Osteoblast (primary cell): Measurements from ENCODE around the gene ADGRL2. TPM values are rescaled to one million over a fixed set of nuclear protein-coding genes. Genes with fewer than 3 reads are reported as not detected.

Experiments used
- DNase-seq: peaks from one replicate; pipeline ENCODE4 v3.0.0; 2011; ENCODE audit warnings: low spot score, mixed read lengths; ENCODE audit not compliant: insufficient read length; ENCODE audit errors: missing footprints
- H2AFZ ChIP-seq: 2 replicates; pipeline ENCODE4 v1.6.0; 2011; ENCODE audit warnings: mild to moderate bottlenecking, low read length
- H3K27ac ChIP-seq: 2 replicates; pipeline ENCODE4 v1.5.1; 2011; ENCODE audit warnings: mild to moderate bottlenecking, low read depth, low read length, moderate library complexity
- H3K27me3 ChIP-seq: 2 replicates; pipeline ENCODE4 v1.6.0; 2012; ENCODE audit warnings: mild to moderate bottlenecking, control low read depth, inconsistent platforms, low read length, moderate library complexity; ENCODE audit not compliant: insufficient read depth
- H3K36me3 ChIP-seq: 2 replicates; pipeline ENCODE4 v1.5.1; 2011; ENCODE audit warnings: mild to moderate bottlenecking, low read length, control low read depth, moderate library complexity; ENCODE audit not compliant: insufficient read depth
- H3K4me1 ChIP-seq: 2 replicates; pipeline ENCODE4 v1.5.1; 2011; ENCODE audit warnings: mild to moderate bottlenecking, low read length, control low read depth, moderate library complexity; ENCODE audit not compliant: insufficient read depth
- H3K4me2 ChIP-seq: 2 replicates; pipeline ENCODE4 v1.6.0; 2011; ENCODE audit warnings: mild to moderate bottlenecking, low read length; ENCODE audit not compliant: insufficient read depth
- H3K4me3 ChIP-seq: fragments of 200-600 bp; sonication (generic); 3 replicates; pipeline ENCODE4 v1.5.1; 2012; ENCODE audit warnings: mild to moderate bottlenecking, low read length, inconsistent platforms; ENCODE audit not compliant: insufficient read depth
- H3K79me2 ChIP-seq: 2 replicates; pipeline ENCODE4 v1.6.0; 2012; ENCODE audit warnings: mild to moderate bottlenecking, low read length, control low read depth, inconsistent platforms; ENCODE audit not compliant: insufficient read depth
- H3K9me3 ChIP-seq: 2 replicates; pipeline ENCODE4 v1.5.1; 2011; ENCODE audit warnings: low read depth, low read length, control low read depth
- H4K20me1 ChIP-seq: 2 replicates; pipeline ENCODE4 v1.6.0; 2012; ENCODE audit warnings: mild to moderate bottlenecking, low read length, control low read depth; ENCODE audit not compliant: insufficient read depth
- total RNA-seq: library from RNA; depleted of rRNA; stranded (reverse); fragments of >200 nt; gene quantifications from 2 replicates; pipeline ENCODE4 v1.2.3, GENCODE V29; 2012
- TF ChIP-seq, protein P1 (sequence below): IDR thresholded peaks from 2 replicates; pipeline ENCODE4 v1.5.1; 2011; ENCODE audit warnings: mild to moderate bottlenecking, low read depth, low read length, moderate library complexity; ENCODE audit errors: extremely low read depth

The ADGRL2 gene
- total RNA-seq, 1 donor = 55.4 TPM

- Histone ChIP-seq H3K9me3 (no peaks in the 10 kb centered on the region), H3K36me3 (no peaks in the 10 kb centered on the region), H4K20me1 (no peaks in the 10 kb centered on the region), H3K27me3 (peaks cover 3% of the 10 kb centered on the region), H3K4me1 (no peaks in the 10 kb centered on the region), H3K27ac (no peak overlapping the region), H3K4me2 (no peak overlapping the region), H3K79me2 (no peaks in the 10 kb centered on the region), H3K4me3 (no peak overlapping the region), H2AFZ (no peak overlapping the region)
- DNase-seq = no peak
- TF ChIP-seq, protein P1, sequence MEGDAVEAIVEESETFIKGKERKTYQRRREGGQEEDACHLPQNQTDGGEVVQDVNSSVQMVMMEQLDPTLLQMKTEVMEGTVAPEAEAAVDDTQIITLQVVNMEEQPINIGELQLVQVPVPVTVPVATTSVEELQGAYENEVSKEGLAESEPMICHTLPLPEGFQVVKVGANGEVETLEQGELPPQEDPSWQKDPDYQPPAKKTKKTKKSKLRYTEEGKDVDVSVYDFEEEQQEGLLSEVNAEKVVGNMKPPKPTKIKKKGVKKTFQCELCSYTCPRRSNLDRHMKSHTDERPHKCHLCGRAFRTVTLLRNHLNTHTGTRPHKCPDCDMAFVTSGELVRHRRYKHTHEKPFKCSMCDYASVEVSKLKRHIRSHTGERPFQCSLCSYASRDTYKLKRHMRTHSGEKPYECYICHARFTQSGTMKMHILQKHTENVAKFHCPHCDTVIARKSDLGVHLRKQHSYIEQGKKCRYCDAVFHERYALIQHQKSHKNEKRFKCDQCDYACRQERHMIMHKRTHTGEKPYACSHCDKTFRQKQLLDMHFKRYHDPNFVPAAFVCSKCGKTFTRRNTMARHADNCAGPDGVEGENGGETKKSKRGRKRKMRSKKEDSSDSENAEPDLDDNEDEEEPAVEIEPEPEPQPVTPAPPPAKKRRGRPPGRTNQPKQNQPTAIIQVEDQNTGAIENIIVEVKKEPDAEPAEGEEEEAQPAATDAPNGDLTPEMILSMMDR = no peak
Observed at GRCh38 chr1:82018319-82018718, 217.6 kb downstream of the ADGRL2 start.

- H3K36me3 ChIP-seq = no peaks in the 10 kb centered on the region
- no peak overlapping the region for H3K4me2 ChIP-seq
- DNase-seq = no peak
- H3K4me3 ChIP-seq = no peak overlapping the region
- no peaks in the 10 kb centered on the region for H3K9me3 ChIP-seq
- H3K4me1 ChIP-seq = no peaks in the 10 kb centered on the region
- H4K20me1 ChIP-seq = no peaks in the 10 kb centered on the region
- TF ChIP-seq, protein P1 = no peak
- peaks cover 3% of the 10 kb centered on the region for H3K27me3 ChIP-seq
- H3K79me2 ChIP-seq = no peaks in the 10 kb centered on the region
- no peak overlapping the region for H2AFZ ChIP-seq
- H3K27ac ChIP-seq = no peak overlapping the region
Observed at GRCh38 chr1:82019508-82019907, 218.8 kb downstream of the ADGRL2 start.

DNA sequence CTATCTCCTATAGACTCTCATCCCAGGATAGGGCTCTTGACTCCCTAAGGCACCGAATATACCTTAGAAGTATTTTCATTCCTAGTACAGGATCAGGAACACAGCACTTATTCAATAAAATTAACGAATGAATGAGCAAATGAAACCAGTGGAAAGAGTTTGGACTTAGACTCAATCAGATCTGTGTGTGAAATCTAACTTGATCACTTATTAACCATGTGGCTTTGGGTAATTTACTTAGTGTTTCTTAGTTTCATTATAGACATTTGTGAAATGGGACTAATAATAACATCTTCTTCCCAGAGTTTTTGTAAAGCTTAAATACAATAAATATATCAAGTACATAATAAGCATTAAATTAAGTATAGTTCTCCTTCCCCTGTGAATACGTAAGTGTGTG, 230.1 kb downstream of the ADGRL2 start:
- Histone ChIP-seq H3K36me3 (no peaks in the 10 kb centered on the region), H3K27me3 (no peaks in the 10 kb centered on the region), H3K4me2 (no peak overlapping the region), H3K27ac (no peak overlapping the region), H3K4me3 (no peak overlapping the region), H3K9me3 (no peaks in the 10 kb centered on the region), H3K4me1 (no peaks in the 10 kb centered on the region), H4K20me1 (no peaks in the 10 kb centered on the region), H2AFZ (no peak overlapping the region), H3K79me2 (no peaks in the 10 kb centered on the region)
- DNase-seq = no peak
- TF ChIP-seq, protein P1 = no peak

DNA sequence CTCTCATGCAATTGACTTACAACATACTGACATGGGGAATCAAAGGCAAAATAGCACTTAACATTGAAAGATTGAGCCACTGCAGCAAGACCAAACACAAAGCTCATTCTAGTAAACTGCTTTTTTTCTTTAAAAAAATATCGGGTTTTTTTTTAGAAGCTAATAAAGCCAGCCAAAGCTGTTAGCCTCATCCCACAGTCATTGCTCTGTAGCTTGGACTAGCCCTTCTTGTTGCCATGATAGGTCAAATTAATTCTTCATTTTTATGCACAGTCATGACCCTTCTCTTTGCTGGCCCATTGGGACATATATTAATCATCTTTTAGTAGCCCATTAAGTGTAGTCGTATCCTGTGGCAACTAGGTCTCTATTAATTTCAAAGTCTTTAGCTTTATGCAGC, 231.3 kb downstream of the ADGRL2 start:
- Histone ChIP-seq H3K4me3 (no peak overlapping the region), H3K4me1 (no peaks in the 10 kb centered on the region), H3K27ac (no peak overlapping the region), H2AFZ (no peak overlapping the region), H3K79me2 (no peaks in the 10 kb centered on the region), H3K27me3 (no peaks in the 10 kb centered on the region), H3K9me3 (no peaks in the 10 kb centered on the region), H3K36me3 (no peaks in the 10 kb centered on the region), H3K4me2 (no peak overlapping the region), H4K20me1 (no peaks in the 10 kb centered on the region)
- TF ChIP-seq, protein P1 = no peak
- DNase-seq = no peak
